Measurements from ENCODE around the gene SRSF5. TPM values are rescaled to one million over a fixed set of nuclear protein-coding genes. Genes with fewer than 3 reads are reported as not detected.

SRSF5 gene
- total and polyA plus RNA-seq, 2 of the 13 experiments (the other 11 are each of a cell fraction or from before 2014, with no cell fraction given), result 189 to 277 TPM

DNA sequence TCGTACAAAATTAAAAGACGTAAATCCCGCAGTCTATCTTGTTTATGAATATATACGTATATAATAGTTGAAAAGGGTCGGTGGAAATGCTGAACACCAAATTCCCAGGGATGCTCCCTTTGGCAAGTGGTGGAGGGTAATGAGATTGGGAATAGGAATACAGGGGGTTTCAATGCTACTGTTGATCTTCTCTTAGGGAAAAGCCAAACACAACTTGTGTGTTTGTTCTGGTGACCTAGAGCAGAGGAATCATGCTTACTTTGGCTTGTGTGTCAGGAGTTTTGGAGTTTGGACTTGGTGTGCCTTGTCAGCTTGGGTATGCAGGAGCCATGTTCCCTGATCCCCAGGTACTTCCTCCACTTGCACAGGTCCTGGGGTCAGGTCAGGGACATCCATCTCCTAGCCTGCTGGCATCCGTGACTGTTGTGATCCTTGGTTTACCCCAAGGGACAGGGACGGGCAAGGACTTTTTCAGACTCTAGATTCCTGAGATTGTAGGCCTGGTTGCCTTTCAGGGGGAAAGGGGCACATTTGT is 26.0 kb downstream of the SRSF5 start (continued):
- TF ChIP-seq ZNF136 (CRISPR knock-in tag; IDR thresholded peaks at IDR 0.05; ENCODE audit: low read depth) (0 out of 2 replicates have a peak, but pooled peaks have one; percentile 65), ZSCAN22 (CRISPR knock-in tag; IDR thresholded peaks at IDR 0.05) (no peak), ZNF232 (CRISPR knock-in tag; IDR thresholded peaks at IDR 0.05; ENCODE audit: borderline replicate concordance) (no peak), RBM22 (optimal IDR thresholded peaks at IDR 0.05; ENCODE audit: low read length) (no peak), ZNF180 (CRISPR knock-in tag; IDR thresholded peaks at IDR 0.05; ENCODE audit: borderline replicate concordance, low read depth) (no peak), HES4 (CRISPR knock-in tag; IDR thresholded peaks at IDR 0.05; ENCODE audit: borderline replicate concordance) (no peak), ZNF713 (CRISPR knock-in tag; IDR thresholded peaks at IDR 0.05) (no peak), GFI1 (CRISPR knock-in tag; IDR thresholded peaks at IDR 0.05; ENCODE audit: borderline replicate concordance) (no peak), RARG (CRISPR knock-in tag; IDR thresholded peaks at IDR 0.05; ENCODE audit: low read depth) (no peak), NCOA1 (CRISPR knock-in tag; IDR thresholded peaks at IDR 0.05) (peak; percentile 71; the same call in 1 of the 2 replicates), SMYD3 (CRISPR knock-in tag; IDR thresholded peaks at IDR 0.05) (no peak), CBFB (CRISPR knock-in tag; IDR thresholded peaks at IDR 0.05) (no peak), PCBP1 (IDR thresholded peaks at IDR 0.05; ENCODE audit: borderline replicate concordance, low read depth, low read length) (no peak)
- TF ChIP-seq, protein P1, sequence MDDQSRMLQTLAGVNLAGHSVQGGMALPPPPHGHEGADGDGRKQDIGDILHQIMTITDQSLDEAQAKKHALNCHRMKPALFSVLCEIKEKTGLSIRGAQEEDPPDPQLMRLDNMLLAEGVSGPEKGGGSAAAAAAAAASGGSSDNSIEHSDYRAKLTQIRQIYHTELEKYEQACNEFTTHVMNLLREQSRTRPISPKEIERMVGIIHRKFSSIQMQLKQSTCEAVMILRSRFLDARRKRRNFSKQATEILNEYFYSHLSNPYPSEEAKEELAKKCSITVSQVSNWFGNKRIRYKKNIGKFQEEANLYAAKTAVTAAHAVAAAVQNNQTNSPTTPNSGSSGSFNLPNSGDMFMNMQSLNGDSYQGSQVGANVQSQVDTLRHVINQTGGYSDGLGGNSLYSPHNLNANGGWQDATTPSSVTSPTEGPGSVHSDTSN (CRISPR knock-in tag; IDR thresholded peaks at IDR 0.05; ENCODE audit: borderline replicate concordance), result no peak
- TF ChIP-seq, protein P2, sequence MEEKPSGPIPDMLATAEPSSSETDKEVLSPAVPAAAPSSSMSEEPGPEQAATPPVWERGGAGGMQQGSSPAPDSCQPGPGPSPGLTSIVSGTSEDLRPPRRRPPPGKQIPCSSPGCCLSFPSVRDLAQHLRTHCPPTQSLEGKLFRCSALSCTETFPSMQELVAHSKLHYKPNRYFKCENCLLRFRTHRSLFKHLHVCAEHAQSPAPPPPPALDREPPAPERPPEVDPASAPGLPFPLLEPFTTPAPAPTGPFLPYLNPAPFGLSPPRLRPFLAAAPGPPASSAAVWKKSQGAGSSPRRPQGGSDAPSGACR (CRISPR knock-in tag; IDR thresholded peaks at IDR 0.05), result no peak; the same call in none of the 2 replicates
- TF ChIP-seq, protein P3, sequence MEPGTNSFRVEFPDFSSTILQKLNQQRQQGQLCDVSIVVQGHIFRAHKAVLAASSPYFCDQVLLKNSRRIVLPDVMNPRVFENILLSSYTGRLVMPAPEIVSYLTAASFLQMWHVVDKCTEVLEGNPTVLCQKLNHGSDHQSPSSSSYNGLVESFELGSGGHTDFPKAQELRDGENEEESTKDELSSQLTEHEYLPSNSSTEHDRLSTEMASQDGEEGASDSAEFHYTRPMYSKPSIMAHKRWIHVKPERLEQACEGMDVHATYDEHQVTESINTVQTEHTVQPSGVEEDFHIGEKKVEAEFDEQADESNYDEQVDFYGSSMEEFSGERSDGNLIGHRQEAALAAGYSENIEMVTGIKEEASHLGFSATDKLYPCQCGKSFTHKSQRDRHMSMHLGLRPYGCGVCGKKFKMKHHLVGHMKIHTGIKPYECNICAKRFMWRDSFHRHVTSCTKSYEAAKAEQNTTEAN (CRISPR knock-in tag; conservative IDR thresholded peaks at IDR 0.05), result peak; percentile 80
- TF ChIP-seq, protein P4, sequence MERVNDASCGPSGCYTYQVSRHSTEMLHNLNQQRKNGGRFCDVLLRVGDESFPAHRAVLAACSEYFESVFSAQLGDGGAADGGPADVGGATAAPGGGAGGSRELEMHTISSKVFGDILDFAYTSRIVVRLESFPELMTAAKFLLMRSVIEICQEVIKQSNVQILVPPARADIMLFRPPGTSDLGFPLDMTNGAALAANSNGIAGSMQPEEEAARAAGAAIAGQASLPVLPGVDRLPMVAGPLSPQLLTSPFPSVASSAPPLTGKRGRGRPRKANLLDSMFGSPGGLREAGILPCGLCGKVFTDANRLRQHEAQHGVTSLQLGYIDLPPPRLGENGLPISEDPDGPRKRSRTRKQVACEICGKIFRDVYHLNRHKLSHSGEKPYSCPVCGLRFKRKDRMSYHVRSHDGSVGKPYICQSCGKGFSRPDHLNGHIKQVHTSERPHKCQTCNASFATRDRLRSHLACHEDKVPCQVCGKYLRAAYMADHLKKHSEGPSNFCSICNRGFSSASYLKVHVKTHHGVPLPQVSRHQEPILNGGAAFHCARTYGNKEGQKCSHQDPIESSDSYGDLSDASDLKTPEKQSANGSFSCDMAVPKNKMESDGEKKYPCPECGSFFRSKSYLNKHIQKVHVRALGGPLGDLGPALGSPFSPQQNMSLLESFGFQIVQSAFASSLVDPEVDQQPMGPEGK (CRISPR knock-in tag; IDR thresholded peaks at IDR 0.05), result peak; percentile 40; the same call in 1 of the 2 replicates
- TF ChIP-seq, protein P5, sequence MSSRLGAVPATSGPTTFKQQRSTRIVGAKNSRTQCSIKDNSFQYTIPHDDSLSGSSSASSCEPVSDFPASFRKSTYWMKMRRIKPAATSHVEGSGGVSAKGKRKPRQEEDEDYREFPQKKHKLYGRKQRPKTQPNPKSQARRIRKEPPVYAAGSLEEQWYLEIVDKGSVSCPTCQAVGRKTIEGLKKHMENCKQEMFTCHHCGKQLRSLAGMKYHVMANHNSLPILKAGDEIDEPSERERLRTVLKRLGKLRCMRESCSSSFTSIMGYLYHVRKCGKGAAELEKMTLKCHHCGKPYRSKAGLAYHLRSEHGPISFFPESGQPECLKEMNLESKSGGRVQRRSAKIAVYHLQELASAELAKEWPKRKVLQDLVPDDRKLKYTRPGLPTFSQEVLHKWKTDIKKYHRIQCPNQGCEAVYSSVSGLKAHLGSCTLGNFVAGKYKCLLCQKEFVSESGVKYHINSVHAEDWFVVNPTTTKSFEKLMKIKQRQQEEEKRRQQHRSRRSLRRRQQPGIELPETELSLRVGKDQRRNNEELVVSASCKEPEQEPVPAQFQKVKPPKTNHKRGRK (CRISPR knock-in tag; IDR thresholded peaks at IDR 0.05), result no peak

Measured in HepG2 (cell line).